ENCODE results near the gene MAD2L2. TPM values are rescaled to one million over a fixed set of nuclear protein-coding genes. Genes with fewer than 3 reads are reported as not detected.

MAD2L2 gene
- total RNA-seq, 1 donor from 2014 or later = 113 TPM

DNA sequence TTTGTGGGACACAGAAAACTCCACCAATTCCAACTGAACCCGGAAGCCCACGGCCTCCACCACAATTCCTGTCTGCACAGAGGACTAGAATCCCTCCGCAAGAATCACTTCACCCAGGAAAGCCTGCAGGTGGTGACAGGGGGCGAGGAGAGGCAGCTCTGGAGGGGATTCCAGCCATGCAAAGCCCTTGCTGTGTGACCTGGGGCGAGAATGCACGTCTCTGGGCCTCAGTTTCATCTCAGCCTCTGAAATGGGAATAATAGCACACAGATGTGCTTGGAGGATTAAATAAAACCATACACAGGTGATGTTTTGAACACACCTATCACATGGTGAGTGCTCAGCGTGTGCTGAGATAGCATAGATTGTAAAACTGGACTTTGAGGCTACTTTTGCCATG lies 40.8 kb downstream of the MAD2L2 start:
- no peaks in the 10 kb centered on the region for H3K9me3 Mint-ChIP-seq (ENCODE audit: low read depth)
- H3K4me1 Mint-ChIP-seq (ENCODE audit: low read depth) = no peaks in the 10 kb centered on the region
- DNase-seq (ENCODE audit: low spot score, unreplicated experiment) = no peak
- H3K4me3 Mint-ChIP-seq (ENCODE audit: low read depth) = no peak overlapping the region
- H3K36me3 Mint-ChIP-seq (ENCODE audit: insufficient read depth) = no peaks in the 10 kb centered on the region
- TF ChIP-seq, protein P1, sequence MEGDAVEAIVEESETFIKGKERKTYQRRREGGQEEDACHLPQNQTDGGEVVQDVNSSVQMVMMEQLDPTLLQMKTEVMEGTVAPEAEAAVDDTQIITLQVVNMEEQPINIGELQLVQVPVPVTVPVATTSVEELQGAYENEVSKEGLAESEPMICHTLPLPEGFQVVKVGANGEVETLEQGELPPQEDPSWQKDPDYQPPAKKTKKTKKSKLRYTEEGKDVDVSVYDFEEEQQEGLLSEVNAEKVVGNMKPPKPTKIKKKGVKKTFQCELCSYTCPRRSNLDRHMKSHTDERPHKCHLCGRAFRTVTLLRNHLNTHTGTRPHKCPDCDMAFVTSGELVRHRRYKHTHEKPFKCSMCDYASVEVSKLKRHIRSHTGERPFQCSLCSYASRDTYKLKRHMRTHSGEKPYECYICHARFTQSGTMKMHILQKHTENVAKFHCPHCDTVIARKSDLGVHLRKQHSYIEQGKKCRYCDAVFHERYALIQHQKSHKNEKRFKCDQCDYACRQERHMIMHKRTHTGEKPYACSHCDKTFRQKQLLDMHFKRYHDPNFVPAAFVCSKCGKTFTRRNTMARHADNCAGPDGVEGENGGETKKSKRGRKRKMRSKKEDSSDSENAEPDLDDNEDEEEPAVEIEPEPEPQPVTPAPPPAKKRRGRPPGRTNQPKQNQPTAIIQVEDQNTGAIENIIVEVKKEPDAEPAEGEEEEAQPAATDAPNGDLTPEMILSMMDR (IDR thresholded peaks at IDR 0.05; ENCODE audit: unreplicated experiment) = no peak
- H3K27me3 Mint-ChIP-seq = peaks cover 11% of the 10 kb centered on the region
- no peak overlapping the region for H3K27ac Mint-ChIP-seq

DNA sequence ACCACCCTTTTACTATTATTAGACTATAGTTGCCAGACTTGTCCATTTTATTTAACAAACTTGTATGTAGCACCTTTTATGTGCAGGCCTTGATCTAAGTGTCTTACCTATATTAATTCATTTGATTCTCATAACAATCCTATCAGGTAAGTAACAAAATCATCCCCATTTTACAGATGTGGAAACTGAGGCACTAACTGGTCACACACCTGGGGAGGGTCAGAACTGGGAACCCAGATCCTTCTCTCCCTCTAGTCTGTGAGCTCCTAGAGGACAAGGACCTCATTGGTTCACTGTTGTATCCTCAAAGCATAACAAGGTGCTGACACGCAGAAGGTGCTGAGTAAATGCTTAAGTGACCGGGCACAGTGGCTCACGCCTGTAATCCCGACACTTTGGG lies 41.6 kb downstream of the MAD2L2 start:
- Mint-ChIP-seq H3K36me3 (ENCODE audit: insufficient read depth) (no peaks in the 10 kb centered on the region), H3K4me3 (ENCODE audit: low read depth) (no peak overlapping the region), H3K27ac (no peak overlapping the region), H3K27me3 (peaks cover 11% of the 10 kb centered on the region), H3K4me1 (ENCODE audit: low read depth) (no peaks in the 10 kb centered on the region), H3K9me3 (ENCODE audit: low read depth) (no peaks in the 10 kb centered on the region)
- TF ChIP-seq, protein P1 (IDR thresholded peaks at IDR 0.05; ENCODE audit: unreplicated experiment) = no peak
- DNase-seq (ENCODE audit: low spot score, unreplicated experiment) = no peak

DNA sequence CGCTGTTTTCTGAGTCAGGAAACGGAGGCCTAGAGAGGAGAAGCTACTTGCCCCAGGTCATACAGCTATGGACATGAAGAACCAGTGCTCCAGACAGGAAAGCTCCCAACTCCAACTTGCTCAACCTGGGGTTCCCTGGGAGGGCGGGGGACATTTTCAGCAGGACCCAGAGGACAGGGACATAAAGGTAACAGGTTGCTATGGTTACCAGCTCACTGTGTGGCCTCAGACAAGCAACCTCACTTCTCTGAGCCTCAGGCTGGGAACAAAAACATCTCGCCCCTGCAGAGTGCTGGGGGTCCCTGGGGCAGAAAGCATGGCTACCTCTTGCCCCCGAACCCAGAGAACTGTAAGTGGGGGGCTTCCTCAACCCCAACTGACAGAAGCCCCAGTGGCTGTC lies 42.8 kb downstream of the MAD2L2 start:
- Mint-ChIP-seq H3K4me1 (ENCODE audit: low read depth) (no peaks in the 10 kb centered on the region), H3K27ac (no peak overlapping the region), H3K27me3 (peaks cover 7% of the 10 kb centered on the region), H3K36me3 (ENCODE audit: insufficient read depth) (no peaks in the 10 kb centered on the region), H3K9me3 (ENCODE audit: low read depth) (no peaks in the 10 kb centered on the region), H3K4me3 (ENCODE audit: low read depth) (no peak overlapping the region)
- TF ChIP-seq, protein P1 (IDR thresholded peaks at IDR 0.05; ENCODE audit: unreplicated experiment) = no peak
- no peak for DNase-seq (ENCODE audit: low spot score, unreplicated experiment)

DNA sequence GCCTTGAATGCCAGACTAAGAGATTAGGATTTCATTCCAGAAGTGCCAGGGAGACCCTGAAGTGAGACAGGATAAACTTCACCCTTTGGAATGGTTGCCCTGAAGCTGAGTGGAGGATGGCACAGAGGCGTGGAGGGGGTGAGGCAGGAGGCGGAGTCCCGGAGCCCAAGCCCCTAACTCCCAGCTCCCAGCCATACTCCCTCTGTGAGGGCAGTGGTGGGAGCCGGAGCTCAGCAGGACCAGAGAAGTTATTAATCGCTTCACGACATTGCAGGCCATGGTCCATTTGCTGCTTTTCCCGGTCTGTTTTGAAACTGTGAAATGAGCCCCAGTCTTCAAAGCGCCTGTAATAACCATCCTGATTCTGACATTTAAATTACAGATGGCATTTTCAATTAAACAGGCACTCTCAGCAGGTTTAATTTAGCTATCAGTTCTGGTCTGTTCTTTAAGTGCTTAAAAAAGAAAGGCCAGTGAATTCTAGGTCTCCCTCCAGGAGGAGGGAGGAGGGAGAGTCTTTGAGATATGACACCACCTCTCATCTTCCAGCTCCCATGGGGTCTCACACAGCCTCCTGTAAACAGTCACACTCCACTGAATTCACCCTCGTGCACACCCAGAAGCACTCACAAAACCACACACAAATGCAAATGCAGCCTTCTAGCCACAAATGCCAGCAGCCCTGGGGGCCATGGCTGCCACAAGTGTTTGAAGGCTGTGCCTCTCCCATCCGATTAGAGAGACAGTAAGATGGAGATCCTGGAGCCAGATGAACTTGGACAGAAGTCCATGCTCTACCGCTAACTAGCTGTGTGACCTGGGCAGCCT lies 46.4 kb downstream of the MAD2L2 start:
- Mint-ChIP-seq H3K27me3 (peaks cover 10% of the 10 kb centered on the region), H3K9me3 (ENCODE audit: low read depth) (no peaks in the 10 kb centered on the region), H3K36me3 (ENCODE audit: insufficient read depth) (no peaks in the 10 kb centered on the region), H3K27ac (no peak overlapping the region), H3K4me3 (ENCODE audit: low read depth) (no peak overlapping the region), H3K4me1 (ENCODE audit: low read depth) (no peaks in the 10 kb centered on the region)
- DNase-seq (ENCODE audit: low spot score, unreplicated experiment) = no peak
- TF ChIP-seq, protein P1 (IDR thresholded peaks at IDR 0.05; ENCODE audit: unreplicated experiment) = no peak

GRCh38 chr1:11629184-11630016 lies 51.5 kb downstream of the MAD2L2 start:
- no peak for DNase-seq (ENCODE audit: low spot score, unreplicated experiment)
- TF ChIP-seq, protein P1 (IDR thresholded peaks at IDR 0.05; ENCODE audit: unreplicated experiment) = no peak
- Mint-ChIP-seq H3K9me3 (ENCODE audit: low read depth) (no peaks in the 10 kb centered on the region), H3K4me3 (ENCODE audit: low read depth) (no peak overlapping the region), H3K27me3 (peaks cover 6% of the 10 kb centered on the region), H3K27ac (no peak overlapping the region), H3K36me3 (ENCODE audit: insufficient read depth) (no peaks in the 10 kb centered on the region), H3K4me1 (ENCODE audit: low read depth) (no peaks in the 10 kb centered on the region)

All from progenitor cell of endocrine pancreas (in vitro differentiated cells).